ENCODE data around the gene PCED1B.
"Not testable (repeated sequence)": the region's sequence is repeated elsewhere in the genome, so short reads cannot be mapped to it uniquely, and the experiment has no call there.

PCED1B gene

DNA sequence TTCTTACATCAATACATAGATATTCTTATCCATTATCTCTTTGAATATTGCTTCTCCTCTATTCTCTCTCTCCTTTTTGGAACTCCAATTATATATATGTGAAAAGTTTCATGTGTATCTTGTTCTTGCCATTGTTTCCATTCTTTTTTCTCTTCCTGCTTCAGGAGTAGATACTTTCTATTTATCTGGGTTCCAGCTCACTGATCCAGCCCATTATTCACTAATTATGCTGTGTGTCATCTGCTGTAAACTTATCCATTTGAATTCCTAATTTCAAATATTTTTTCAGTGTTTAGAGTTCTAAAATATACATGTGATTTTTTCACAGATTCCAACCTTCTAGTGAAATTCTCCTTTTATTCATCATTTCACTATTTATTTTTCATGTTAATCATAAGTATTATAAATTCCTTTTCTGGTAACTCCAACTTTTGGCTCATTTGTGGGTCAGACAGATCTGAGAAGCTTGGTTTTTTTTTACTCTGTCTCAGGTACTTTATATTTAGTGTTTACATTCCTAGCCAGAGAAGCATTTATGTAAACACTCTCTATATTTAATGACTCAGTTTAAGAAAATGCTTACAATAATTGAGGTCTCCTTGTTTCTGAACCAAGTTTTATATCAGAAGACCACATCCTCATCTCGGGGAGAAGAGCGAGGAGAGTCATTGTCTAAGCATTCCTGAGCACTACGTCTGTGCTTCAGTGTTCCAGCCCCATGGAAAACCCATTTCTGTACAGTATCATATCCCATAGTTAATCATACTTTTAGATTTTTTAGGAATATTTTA, 16.2 kb downstream of the PCED1B start:
- DNase-seq: no peak

GRCh38 chr12:47097276-47097896, 18.0 kb downstream of the PCED1B start:
- DNase-seq: no peak

DNA sequence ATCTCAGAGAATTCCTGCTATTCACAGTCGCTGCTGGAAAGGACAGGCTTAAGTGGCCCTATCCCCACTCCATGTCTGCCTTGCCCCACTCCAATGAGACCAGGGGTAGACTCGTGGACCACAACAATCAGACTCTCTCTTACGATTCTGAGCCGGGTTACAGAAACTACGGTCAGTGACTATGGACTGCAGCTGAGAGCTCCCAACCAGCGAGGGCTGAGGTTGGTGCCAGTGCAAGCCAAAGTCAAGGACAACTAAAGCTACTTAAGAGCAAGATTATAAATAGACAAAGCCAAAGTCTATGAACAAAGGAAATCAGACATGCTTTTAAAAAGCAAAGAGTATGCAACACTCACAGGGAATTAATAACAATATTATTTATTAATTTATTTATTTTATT, 18.7 kb downstream of the PCED1B start:
- DNase-seq: no peak

DNA sequence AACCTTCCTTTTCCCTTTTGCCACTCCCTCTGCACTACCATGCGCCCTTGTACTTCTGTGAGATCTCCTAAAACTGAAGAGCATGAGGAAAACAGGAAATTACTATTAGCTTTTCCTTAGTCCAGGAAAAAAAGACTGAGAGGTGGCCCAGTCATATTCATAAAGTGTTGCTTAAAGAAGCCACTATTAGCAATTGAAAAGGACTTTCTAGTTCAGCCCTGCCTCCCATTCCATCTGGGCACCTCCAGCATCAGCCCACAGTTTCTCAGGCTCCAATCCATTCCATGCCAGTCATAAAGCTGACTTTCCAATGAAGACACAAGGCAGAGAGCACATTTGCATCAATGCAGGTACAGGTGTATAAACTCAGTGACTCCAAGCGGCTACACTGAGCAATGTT, 20.2 kb downstream of the PCED1B start:
- no peak for DNase-seq

GRCh38 chr12:47100160-47100559, 20.7 kb downstream of the PCED1B start:
- no peak for DNase-seq

DNA sequence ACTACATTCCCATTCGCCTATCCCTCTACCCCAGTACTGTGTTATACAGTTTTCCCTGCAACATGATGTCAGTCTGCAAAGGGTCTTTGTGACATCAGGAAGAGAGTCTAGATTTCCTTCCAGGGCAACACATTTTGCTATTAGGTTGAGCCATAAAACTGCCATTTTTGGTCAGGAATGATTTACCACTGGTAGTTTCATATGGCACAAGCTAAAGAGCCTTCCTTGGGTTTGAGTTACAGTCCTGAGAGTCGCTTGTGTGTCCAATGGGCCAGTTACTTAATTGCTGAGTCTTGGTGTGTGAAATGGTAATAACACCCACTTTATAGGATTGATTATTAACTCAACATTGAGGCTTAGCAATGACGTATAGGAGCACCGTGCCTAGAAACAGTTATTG, 23.0 kb downstream of the PCED1B start:
- no peak for DNase-seq

DNA sequence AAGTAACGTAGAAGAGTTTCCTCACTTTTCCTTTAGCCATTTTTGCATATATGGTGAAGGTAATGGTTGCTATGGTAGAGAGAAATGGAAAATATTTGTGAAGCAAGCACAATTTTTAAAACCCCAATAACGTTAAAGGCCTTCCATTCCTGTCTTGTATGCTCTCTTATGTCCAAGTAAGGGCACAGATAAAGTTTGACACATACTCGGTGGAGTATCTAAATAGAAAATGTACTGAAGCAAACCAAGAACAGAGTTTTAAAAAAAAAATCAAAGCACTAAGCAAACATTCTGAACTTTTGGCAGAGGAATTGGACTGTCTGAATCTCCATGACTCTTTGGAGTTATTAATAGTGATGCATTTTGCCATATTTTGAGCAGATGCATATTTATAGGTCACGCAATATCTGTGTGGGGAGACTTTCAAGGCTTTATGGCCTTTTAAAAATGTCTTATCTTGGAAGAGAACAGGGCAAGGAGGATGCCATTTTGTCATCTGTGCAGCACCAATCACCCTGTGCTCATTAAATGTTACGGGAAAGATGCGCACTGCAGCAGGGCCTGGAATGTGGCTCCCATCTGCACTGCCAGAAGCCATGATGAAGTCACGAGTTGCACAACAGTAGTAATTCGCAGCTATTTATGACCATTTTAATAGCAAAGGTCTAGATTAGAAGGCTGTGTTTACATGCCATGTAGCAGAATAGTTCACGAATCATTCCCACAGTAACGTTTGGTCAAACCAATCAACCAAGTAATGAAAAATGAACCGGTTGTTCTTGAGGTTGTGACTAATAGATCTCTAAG, 23.6 kb downstream of the PCED1B start:
- no peak for DNase-seq

GRCh38 chr12:47105914-47106674, 26.7 kb downstream of the PCED1B start:
- no peak for DNase-seq

GRCh38 chr12:47107446-47107845, 28.0 kb downstream of the PCED1B start:
- no peak for DNase-seq

GRCh38 chr12:47107926-47108325, 28.5 kb downstream of the PCED1B start:
- DNase-seq: no peak

DNA sequence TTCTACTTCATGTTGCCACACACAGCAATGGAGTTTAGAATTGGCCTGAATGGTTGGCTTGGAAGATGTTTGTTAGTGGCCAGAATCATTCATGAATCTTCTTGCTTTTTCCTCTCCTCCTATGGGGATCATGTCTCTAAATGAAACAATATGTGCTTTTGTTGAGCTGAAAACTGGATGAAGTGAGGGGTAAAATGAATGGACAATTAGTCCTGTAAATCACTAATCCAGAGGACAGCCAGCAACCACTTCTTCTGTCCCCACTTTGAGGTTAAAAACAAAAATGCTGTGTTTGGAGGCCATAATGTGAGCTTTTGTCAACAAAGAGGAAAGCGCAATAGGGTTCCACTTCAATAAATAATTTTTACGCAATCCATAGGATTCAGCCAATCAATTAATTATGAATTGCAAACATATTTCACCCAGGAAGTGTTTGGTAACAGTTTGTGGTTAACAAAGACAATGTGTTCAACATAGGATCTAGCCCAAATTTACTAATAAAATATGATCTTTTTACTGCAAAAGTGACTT, 30.7 kb downstream of the PCED1B start:
- DNase-seq: no peak

DNA sequence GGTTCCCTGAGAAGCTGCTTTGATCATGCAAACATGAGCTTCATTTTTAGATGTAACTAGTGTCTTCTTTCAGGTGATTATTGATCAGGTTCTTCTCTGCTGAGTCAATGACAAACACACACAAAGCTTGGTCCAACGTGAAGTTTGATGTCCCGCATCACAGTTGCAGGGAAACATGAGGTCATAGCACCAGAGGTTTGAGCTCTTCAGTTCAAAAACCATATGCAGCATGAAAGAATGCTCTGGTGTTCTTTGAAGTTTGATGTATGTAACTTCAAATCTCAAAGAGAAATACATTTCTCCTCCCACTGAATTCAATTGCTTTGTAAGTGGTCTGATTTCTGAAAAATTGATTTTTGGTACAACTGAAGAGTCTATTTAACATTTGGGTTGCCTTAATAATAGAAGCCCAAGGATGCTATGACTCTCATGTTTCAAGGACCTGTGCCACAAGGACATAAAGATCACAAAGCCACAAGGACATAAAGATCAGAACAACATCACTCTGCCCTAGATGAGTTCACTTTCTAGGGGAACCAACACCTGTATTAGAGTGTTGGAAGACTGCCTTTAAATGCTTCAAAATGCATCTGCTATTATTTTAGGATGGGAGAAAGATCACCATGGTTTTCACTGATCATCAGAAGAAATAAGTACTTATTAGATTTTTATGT, 31.4 kb downstream of the PCED1B start:
- DNase-seq: no peak

GRCh38 chr12:47111392-47111778, 32.0 kb downstream of the PCED1B start:
- no peak for DNase-seq

DNA sequence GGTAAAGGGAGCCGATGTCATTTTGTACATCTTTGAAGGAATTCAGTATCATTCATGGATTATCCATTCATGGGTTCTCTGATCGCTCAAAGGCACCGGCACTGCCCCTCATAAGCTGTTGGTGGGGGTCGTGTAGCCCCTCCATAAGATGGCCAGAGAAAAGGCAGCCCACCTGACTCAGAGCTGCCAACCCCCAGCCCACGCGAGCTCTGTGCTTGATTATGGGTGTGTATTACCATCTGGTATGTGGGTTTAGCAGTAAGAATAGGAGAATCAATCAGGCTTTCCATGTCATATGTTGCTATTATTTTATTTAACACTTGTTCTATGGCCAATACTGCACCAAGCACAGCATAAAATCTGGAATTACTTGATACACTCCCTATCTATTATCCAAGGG, 32.4 kb downstream of the PCED1B start:
- no peak for DNase-seq

- DNase-seq: no peak
Measured at GRCh38 chr12:47112679-47113078, 33.3 kb downstream of the PCED1B start.

GRCh38 chr12:47114481-47114892, 35.1 kb downstream of the PCED1B start:
- DNase-seq: no peak

GRCh38 chr12:47117305-47117704, 37.9 kb downstream of the PCED1B start:
- not testable (repeated sequence) for DNase-seq

DNA sequence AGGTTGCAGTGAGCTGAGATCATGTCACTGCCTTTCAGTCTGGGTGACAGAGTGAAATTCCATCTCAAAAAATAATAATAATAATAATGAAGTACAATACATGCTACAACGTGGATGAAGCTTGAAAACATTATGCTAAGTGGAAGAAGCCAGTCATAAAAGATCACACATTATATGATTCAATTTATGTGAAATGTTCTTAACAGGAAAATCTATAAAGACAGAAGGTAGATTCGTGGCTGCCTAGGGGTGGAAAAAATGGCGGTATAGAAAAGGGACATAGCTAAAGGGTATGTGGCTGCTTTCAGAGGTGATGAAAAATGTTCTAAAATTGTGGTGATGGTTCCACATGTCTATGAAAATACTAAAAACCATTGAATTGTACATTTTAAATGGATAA, 41.3 kb downstream of the PCED1B start:
- DNase-seq: no peak

DNA sequence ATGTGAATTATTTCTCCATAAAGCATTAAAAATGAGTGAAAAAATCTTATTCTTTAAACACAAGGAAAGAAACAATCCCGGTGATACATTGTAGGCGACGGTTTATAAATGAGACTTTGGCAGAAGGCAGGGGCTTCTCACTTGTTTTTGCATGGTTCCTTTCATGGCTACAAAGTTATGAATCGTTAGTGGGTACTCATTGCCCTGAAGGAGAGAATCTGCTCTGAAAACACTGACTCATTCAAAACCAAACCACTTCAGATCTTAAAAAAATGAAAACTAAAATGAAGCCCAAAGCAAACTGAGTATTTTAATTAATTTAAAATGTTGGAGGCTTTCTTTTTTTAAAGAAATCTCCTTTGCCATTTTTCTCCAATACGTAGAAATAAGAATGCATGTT, 41.7 kb downstream of the PCED1B start:
- DNase-seq: no peak

DNA sequence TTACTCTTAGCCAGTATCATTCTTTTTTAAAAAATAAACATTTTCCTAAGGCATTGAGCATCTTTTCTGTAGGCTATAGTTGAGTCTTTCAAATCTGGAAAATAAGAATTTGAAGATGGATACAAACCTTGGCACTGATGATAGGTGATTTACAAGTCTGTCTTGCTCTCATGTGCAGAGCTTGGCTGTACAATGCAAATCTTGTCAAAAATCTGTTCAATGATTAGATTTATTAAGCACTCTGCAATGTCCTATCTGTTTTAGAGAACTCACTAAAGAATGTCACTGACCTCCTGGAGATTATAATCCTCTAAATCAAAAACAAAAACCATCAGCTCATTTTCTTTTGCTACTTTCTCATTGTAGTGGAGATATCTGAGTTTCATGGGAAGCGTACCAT, 43.2 kb downstream of the PCED1B start:
- DNase-seq: no peak

DNA sequence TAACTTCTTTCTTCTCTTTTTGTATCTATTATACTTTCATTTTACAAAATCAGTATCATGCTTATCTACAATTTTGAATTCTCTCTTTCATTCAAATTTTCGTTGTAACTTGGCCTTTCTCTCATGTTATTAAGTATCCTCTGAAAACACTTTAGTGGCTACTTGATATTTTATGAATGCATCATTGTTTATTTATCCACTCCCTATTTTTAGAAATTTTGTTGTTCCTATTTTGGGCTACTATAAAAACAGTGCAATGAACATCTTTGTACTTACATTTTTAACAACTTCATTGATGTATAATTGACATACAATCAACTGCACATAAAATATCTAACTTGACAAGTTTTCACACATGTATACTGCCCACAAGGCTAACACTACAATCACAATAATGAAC, 44.3 kb downstream of the PCED1B start:
- DNase-seq: no peak

GRCh38 chr12:47124451-47124850, 45.0 kb downstream of the PCED1B start:
- no peak for DNase-seq
